HEK293 (cell line): ENCODE measurements around the gene NDUFV1.

Source experiments
- CTCF ChIA-PET: fragments of 350-600 bp; formaldehyde crosslinking; extraction: SDS; loops from one replicate; lab custom pipeline; 2021; ENCODE audit warnings: antibody characterized with exemption; lab: Yijun Ruan, JAX
- POLR2A ChIA-PET: fragments of 300-600 bp; formaldehyde crosslinking; extraction: SDS; loops from one replicate; lab custom pipeline; 2020; ENCODE audit warnings: antibody characterized with exemption, inconsistent platforms; lab: Yijun Ruan, JAX
- H3K27ac ChIP-seq: fragments of 200-500 bp; sonication (Bioruptor generic); 2 replicates; pipeline ENCODE4 v1.5.1; 2014; ENCODE audit warnings: low read depth, low read length, control low read depth, inconsistent platforms; ENCODE audit errors: extremely low read depth
- H3K36me3 ChIP-seq, 2 experiments: fragments of 200-500 bp in 1 of 2; sonication (Bioruptor generic) in 1 of 2; 1 replicate in 1 of 2; 2 replicates in 1 of 2; pipeline ENCODE4 v1.5.1; 2014 to 2017; ENCODE audit warnings: inconsistent platforms in 2 of 2, low read length in 2 of 2; ENCODE audit not compliant: control insufficient read depth in 2 of 2, insufficient read depth in 1 of 2
- H3K4me1 ChIP-seq: fragments of 200-500 bp; sonication (Bioruptor generic); 2 replicates; pipeline ENCODE4 v1.5.1; 2014; ENCODE audit warnings: mild to moderate bottlenecking, low read length, inconsistent platforms; ENCODE audit not compliant: control insufficient read depth, insufficient read depth
- H3K4me3 ChIP-seq: 2 replicates; pipeline ENCODE4 v1.5.1; 2011; ENCODE audit warnings: low read depth, mild to moderate bottlenecking, control low read depth, low read length, moderate library complexity
- H3K9me3 ChIP-seq: fragments of 200-500 bp; sonication (Bioruptor generic); 2 replicates; pipeline ENCODE4 v1.5.1; 2014; ENCODE audit warnings: low read depth, low read length, inconsistent platforms; ENCODE audit not compliant: control insufficient read depth, insufficient read depth
- ZBTB7A ChIP-seq: fragments of 450-650 bp; formaldehyde crosslinking; IDR thresholded peaks from 2 replicates; pipeline ENCODE4 v1.5.1; 2016; ENCODE audit warnings: low read depth, missing biosample characterization, missing genetic modification characterization
- ZNF148 ChIP-seq: fragments of 450-650 bp; formaldehyde crosslinking; IDR thresholded peaks from 2 replicates; pipeline ENCODE4 v1.5.0; 2017; ENCODE audit warnings: missing biosample characterization, missing genetic modification characterization, borderline replicate concordance
- ZNF184 ChIP-seq: fragments of 450-650 bp; IDR thresholded peaks from 2 replicates; pipeline ENCODE4 v1.5.1; 2018; ENCODE audit warnings: missing biosample characterization, mild to moderate bottlenecking, missing genetic modification characterization
- ZNF266 ChIP-seq: fragments of 450-650 bp; formaldehyde crosslinking; IDR thresholded peaks from 2 replicates; pipeline ENCODE4 v1.5.1; 2016; ENCODE audit warnings: missing biosample characterization, missing genetic modification characterization, low read depth
- ZNF510 ChIP-seq: fragments of 450-650 bp; formaldehyde crosslinking; IDR thresholded peaks from 2 replicates; pipeline ENCODE4 v1.5.1; 2018; ENCODE audit warnings: mild to moderate bottlenecking, missing genetic modification characterization, missing biosample characterization; ENCODE audit not compliant: insufficient replicate concordance
- ZNF623 ChIP-seq: fragments of 450-650 bp; formaldehyde crosslinking; IDR thresholded peaks from 2 replicates; pipeline ENCODE4 v1.5.1; 2016; ENCODE audit warnings: missing biosample characterization, missing genetic modification characterization
- ZNF792 ChIP-seq: fragments of 450-650 bp; formaldehyde crosslinking; IDR thresholded peaks from 2 replicates; pipeline ENCODE4 v1.5.1; 2016; ENCODE audit warnings: missing biosample characterization, missing genetic modification characterization
- TF ChIP-seq, protein P1 (sequence below): fragments of 450-650 bp; formaldehyde crosslinking; optimal IDR thresholded peaks from 2 replicates; pipeline ENCODE3; 2016; ENCODE audit warnings: missing biosample characterization, mild to moderate bottlenecking, missing genetic modification characterization
- TF ChIP-seq, protein P2 (sequence below): fragments of 450-650 bp; formaldehyde crosslinking; IDR thresholded peaks from 2 replicates; pipeline ENCODE4 v1.5.1; 2016; ENCODE audit warnings: missing biosample characterization, missing genetic modification characterization
- TF ChIP-seq, protein P3 (sequence below): fragments of 450-650 bp; formaldehyde crosslinking; IDR thresholded peaks from 2 replicates; pipeline ENCODE4 v1.5.1; 2016; ENCODE audit warnings: missing biosample characterization, missing genetic modification characterization
- TF ChIP-seq, protein P4 (sequence below): fragments of 450-650 bp; formaldehyde crosslinking; IDR thresholded peaks from 2 replicates; pipeline ENCODE4 v1.5.1; 2017; ENCODE audit warnings: missing biosample characterization, missing genetic modification characterization

NDUFV1 gene

DNA sequence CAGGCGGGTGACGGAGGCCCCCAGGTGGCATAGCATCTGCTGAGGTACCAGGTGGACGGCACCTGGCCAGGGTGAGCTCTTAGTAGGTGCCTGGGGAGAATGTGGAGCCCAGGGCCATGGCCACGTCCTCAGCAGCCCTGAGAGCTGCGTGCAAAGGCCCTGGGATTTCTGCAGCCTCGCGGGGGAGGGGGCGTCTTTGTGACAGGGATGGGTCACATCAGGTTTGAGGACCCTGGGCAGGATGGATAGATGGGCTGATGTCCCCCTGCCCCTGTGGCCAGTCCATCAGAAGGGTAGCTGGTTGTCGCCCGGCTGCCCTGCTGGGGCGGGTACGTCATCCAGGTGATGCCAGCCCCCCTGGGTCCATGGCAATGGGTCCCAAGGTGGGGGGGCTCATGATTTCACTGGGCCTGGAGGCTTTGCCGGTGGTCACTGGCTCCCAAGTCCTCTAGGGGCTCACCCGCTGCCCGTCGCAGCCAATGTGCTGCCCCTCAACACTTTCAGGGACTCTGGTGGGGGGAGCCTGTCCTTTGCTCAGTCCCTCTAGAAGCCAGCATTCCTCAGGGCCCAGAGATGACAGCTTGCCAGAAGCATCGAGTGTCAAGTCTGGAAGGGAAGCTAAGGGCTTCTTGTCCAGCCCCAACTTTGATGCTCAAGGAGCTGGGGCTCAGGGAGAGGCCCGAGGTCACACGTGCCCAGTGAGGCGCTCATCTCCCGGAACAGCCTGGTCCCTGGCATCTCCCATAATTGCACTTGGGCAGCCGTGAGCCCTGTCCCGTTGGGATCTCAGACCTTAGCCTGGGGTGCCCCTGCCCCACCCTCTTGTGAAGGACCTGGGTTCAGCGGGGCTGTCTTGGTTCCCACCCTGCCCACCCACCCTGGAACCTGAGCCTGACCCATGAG lies 32.0 kb downstream of the NDUFV1 start:
- Histone ChIP-seq H3K4me1 (no peaks in the 10 kb centered on the region), H3K27ac (no peak overlapping the region), H3K4me3 (no peak overlapping the region), H3K36me3 (no peaks in the 10 kb centered on the region), H3K9me3 (no peaks in the 10 kb centered on the region)
- TF ChIP-seq ZNF623 (tag by site-specific recombination) (peak; percentile 14; the same call in 1 of the 2 replicates), ZBTB7A (tag by site-specific recombination) (no peak)
- ChIA-PET POLR2A (no interaction called here), CTCF (interaction anchor here (0.6 to 1.7 kb wide), 6 partner anchors 8 to 74 kb away, joined by 3 to 5 read pairs (median 3); partner anchors contain the start of gene NUDT8)

DNA sequence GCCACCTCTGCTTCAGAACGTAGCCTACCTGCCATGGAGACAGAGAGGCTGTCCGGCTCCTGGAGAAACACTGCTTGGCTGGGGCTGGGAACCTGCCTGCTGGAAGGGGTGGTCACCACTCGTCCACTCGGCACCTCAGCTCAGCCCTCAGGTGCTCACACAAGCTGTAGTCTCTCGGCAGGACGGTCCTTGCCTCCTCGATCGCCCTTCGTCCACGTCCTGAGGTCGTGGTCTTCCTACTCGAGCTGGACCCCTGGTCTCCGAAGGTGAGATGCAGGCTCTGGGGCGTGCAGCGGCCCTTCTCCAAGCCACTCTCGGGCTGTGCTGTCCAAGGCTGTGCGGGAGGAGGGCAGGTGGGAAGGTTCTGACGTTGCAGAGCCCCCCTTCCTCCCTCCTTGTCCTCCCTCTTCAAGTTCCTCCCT lies 32.7 kb downstream of the NDUFV1 start, which contains the start of gene TBX10:
Gene TBX10, minus strand, starts transcription at position 326 of the 422 bp plus-strand sequence. Its CDS starts 291 bp downstream, at position 35.
- H3K36me3 ChIP-seq: no peaks in the 10 kb centered on the region
- no peaks in the 10 kb centered on the region for H3K4me1 ChIP-seq
- H3K27ac ChIP-seq: no peak within 1 kb of the TSS
- no peak within 1 kb of the TSS for H3K4me3 ChIP-seq
- ChIA-PET POLR2A (no interaction called here), CTCF (interaction anchor here (0.6 to 1.7 kb wide), 7 partner anchors 9 to 73 kb away, joined by 3 to 5 read pairs (median 3); partner anchors contain the start of gene NUDT8)
- H3K9me3 ChIP-seq: no peaks in the 10 kb centered on the region
- TF ChIP-seq ZNF148 (tag by site-specific recombination): no peak
- TF ChIP-seq ZNF266 (tag by site-specific recombination): no peak
- TF ChIP-seq, protein P1, sequence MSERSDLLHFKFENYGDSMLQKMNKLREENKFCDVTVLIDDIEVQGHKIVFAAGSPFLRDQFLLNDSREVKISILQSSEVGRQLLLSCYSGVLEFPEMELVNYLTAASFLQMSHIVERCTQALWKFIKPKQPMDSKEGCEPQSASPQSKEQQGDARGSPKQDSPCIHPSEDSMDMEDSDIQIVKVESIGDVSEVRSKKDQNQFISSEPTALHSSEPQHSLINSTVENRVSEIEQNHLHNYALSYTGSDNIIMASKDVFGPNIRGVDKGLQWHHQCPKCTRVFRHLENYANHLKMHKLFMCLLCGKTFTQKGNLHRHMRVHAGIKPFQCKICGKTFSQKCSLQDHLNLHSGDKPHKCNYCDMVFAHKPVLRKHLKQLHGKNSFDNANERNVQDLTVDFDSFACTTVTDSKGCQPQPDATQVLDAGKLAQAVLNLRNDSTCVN (tag by site-specific recombination): no peak
- TF ChIP-seq ZNF510 (tag by site-specific recombination): no peak
- TF ChIP-seq, protein P2, sequence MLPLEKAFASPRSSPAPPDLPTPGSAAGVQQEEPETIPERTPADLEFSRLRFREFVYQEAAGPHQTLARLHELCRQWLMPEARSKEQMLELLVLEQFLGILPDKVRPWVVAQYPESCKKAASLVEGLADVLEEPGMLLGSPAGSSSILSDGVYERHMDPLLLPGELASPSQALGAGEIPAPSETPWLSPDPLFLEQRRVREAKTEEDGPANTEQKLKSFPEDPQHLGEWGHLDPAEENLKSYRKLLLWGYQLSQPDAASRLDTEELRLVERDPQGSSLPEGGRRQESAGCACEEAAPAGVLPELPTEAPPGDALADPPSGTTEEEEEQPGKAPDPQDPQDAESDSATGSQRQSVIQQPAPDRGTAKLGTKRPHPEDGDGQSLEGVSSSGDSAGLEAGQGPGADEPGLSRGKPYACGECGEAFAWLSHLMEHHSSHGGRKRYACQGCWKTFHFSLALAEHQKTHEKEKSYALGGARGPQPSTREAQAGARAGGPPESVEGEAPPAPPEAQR (tag by site-specific recombination): no peak
- TF ChIP-seq ZNF792 (tag by site-specific recombination): no peak

GRCh38 chr11:67640021-67640757 lies 33.5 kb downstream of the NDUFV1 start:
- H3K36me3 ChIP-seq: no peaks in the 10 kb centered on the region
- no peaks in the 10 kb centered on the region for H3K4me1 ChIP-seq
- no peak overlapping the region for H3K27ac ChIP-seq
- CTCF ChIA-PET: interaction anchor here (0.6 to 1.7 kb wide), 6 partner anchors 10 to 68 kb away, joined by 3 to 5 read pairs (median 3); partner anchors contain the start of gene NUDT8
- no peak overlapping the region for H3K4me3 ChIP-seq
- POLR2A ChIA-PET: no interaction called here
- no peaks in the 10 kb centered on the region for H3K9me3 ChIP-seq
- TF ChIP-seq ZNF184: no peak
- TF ChIP-seq, protein P3, sequence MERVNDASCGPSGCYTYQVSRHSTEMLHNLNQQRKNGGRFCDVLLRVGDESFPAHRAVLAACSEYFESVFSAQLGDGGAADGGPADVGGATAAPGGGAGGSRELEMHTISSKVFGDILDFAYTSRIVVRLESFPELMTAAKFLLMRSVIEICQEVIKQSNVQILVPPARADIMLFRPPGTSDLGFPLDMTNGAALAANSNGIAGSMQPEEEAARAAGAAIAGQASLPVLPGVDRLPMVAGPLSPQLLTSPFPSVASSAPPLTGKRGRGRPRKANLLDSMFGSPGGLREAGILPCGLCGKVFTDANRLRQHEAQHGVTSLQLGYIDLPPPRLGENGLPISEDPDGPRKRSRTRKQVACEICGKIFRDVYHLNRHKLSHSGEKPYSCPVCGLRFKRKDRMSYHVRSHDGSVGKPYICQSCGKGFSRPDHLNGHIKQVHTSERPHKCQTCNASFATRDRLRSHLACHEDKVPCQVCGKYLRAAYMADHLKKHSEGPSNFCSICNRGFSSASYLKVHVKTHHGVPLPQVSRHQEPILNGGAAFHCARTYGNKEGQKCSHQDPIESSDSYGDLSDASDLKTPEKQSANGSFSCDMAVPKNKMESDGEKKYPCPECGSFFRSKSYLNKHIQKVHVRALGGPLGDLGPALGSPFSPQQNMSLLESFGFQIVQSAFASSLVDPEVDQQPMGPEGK (tag by site-specific recombination): peak; percentile 18; the same call in 1 of the 2 replicates
- TF ChIP-seq, protein P4, sequence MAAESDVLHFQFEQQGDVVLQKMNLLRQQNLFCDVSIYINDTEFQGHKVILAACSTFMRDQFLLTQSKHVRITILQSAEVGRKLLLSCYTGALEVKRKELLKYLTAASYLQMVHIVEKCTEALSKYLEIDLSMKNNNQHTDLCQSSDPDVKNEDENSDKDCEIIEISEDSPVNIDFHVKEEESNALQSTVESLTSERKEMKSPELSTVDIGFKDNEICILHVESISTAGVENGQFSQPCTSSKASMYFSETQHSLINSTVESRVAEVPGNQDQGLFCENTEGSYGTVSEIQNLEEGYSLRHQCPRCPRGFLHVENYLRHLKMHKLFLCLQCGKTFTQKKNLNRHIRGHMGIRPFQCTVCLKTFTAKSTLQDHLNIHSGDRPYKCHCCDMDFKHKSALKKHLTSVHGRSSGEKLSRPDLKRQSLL (tag by site-specific recombination): 0 out of 2 replicates have a peak, but pooled peaks have one; percentile 28
